ENCODE measurements around the gene CDKAL1.
"Not testable (repeated sequence)": the region's sequence is repeated elsewhere in the genome, so short reads cannot be mapped to it uniquely, and the experiment has no call there.

Gene CDKAL1

DNA sequence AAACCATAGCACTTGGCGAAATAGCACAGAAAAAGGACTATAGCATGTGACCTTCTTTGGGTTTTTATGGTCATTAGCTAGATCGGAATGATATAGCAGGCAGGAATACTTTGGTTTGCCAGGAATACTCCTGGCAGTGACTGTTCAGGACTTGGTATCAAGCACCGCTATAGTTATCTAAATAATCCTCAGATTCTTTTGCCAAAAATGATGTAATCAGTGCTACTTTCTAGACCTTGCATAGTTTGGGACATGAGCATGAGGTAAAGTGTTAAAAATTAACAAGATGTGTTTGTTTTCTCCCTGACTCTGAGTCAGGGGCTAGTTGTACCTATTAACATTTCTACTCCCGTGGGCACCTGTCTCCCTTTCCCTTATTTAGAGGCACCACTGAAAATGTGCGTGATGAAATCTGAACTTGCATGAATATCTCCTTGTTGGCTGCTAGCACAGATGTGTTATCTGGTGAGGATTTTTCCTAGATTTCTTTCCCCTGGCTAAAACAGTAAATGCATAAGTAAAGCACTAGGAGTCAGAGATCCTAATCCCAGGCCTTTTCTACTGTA lies 511.0 kb downstream of the CDKAL1 start:
- no peak for DNase-seq

DNA sequence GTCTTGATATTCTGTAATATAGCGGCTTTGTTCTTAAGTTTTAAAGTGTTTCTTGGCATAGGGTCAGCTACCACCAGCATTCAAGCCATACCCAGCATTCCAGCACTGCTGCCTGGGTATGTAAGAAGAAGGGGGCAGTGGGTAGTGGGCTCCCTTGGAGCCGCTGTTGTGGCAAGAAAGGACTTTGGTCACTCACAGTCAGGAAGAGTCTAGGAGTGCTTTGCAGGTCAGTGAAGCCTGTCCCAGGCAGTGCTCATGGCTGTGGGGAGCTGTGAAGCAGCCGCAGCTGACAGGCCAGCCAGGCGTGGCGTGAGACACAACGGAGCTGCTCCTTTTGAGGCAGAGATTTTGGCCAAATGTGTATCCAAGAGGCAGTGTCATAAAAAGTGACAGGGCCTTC lies 512.0 kb downstream of the CDKAL1 start:
- no peak for DNase-seq

- no peak for DNase-seq
Measured at GRCh38 chr6:21048047-21048446, 513.8 kb downstream of the CDKAL1 start.

DNA sequence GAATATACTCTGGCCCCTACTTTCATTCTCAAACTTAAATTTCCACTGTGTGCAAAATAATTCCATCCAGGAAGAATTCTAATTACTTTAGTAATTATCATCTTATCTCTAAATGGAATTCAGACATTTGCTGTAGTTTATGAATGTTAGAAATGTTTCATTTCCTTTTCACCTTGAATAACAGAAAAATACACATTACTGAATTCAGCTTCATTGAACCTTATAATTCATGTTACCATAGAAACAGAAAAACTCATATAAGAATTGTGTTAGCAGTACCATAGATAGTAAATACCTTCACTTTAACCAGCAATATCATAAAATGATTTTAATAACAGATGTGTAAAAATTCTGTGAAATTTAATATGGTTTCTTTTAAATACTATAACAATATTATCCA lies 514.9 kb downstream of the CDKAL1 start:
- DNase-seq: no peak

GRCh38 chr6:21049572-21049971 lies 515.3 kb downstream of the CDKAL1 start:
- no peak for DNase-seq

- no peak for DNase-seq
Measured at GRCh38 chr6:21050935-21051334, 516.7 kb downstream of the CDKAL1 start.

DNA sequence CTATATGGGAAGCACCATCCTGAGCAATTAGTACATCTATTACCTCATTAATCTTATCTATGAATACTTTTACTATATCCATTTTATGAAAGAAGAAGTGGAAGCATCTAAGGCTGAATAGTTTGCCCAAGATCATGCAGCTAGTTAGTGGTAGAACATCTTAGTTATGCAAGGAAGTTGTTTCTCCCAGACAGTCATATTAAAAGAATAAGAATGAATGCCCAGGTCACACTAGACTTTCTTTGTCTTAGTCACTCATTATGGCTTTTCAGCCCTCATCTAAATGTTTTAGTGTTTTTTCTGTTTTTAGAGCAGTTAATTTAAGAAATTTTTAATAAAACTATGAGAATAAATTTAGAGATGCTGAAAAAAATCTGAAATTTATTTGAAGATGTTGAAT lies 517.5 kb downstream of the CDKAL1 start:
- DNase-seq: no peak

- no peak for DNase-seq
Measured at GRCh38 chr6:21053612-21054011, 519.4 kb downstream of the CDKAL1 start.

- not testable (repeated sequence) for DNase-seq
Measured at GRCh38 chr6:21055480-21055879, 521.2 kb downstream of the CDKAL1 start.

- no peak for DNase-seq
Measured at GRCh38 chr6:21061892-21062291, 527.6 kb downstream of the CDKAL1 start.

DNA sequence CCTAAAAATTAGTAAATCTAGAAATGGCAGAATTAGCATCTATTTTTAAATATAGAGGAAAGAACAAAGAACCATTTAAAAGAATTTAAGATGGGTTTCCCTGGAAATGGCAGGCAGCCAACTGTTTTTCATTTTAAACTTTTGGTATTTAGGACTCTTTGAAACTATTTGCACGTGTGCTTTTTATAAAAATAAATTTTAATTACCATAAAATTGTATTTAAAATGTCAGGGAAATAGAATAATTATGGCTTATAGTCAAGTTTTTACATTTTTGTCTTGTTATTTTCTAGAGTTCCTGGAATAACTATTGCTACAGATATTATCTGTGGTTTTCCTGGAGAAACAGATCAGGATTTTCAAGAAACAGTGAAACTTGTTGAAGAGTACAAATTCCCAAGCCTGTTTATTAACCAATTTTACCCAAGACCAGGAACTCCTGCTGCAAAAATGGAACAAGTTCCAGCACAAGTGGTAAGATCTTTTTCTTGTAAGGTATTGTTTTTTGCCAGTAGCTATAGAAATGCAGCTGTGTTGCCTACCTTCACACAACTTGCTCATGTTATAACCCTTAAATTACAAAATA lies 530.6 kb downstream of the CDKAL1 start:
- no peak for DNase-seq

DNA sequence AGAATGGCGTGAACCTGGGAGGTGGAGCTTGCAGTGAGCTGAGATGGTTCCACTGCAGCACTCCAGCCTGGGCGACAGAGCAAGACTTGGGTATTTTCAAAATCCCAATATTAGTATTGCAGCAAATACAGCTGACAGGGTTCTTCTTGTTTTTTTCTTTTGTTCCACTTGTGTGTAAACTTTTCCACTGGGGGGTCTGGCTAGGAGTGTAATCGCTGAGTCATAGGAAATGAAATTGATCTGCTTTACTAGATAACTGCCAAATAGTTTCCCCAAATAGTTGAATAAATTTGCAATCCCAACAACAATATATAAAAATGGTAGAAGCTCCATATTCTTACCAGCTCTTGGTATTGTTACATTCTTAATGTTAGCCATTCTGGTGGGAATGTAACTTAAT lies 533.3 kb downstream of the CDKAL1 start:
- DNase-seq: no peak

GRCh38 chr6:21070620-21071019 lies 536.4 kb downstream of the CDKAL1 start:
- no peak for DNase-seq

DNA sequence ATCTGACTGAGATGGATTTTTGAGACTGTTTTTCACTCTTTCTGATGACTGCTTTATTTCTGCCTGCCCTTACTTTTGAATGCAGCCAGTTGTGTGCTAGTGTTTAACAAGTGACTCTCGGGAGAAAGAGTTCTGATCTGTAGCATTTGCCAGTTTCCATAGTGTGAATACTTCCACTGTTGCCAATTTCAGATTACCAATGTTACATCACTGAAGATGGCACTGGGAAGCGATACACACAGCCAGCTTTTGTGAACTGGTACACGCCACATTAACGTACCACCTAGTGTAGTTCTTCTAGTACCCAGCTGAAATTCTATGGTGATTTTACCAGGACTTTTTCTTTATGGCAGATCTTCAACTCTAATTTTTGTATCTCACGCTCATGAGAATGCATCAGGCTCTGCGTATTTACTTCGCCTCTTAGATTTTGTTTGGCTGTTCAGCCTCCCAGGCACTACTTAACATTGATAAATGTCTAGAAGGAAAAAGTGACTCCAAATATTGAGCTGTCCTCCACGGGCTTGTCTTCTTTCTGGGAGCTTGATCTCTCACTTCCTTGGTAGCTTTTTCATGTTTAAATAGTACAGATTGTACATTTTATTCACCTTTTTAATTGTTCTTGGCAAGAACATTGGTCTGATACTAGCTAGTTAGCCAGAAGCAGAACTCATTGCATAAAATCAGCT lies 537.7 kb downstream of the CDKAL1 start:
- no peak for DNase-seq

- no peak for DNase-seq
Measured at GRCh38 chr6:21073318-21073839, 539.1 kb downstream of the CDKAL1 start.

DNA sequence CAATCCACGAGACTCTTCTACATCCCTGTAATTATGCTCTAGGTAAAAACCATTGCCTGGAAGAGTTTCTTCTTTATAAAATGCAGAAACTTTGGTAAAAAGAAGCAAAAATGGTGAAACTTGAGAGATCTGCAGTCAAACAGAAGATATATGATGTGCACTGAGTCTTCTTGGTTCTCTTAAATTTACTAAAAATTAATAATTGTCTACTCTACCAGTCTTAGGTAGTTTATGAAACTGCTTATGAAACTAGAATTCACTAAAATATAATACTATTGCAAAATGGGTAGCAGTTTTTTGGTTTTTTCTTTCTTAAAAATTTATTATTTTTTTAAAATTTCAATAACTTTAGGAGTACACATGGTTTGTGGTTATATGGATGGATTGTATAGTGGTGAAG lies 540.2 kb downstream of the CDKAL1 start:
- no peak for DNase-seq

- DNase-seq: no peak
Measured at GRCh38 chr6:21075986-21076385, 541.7 kb downstream of the CDKAL1 start.

DNA sequence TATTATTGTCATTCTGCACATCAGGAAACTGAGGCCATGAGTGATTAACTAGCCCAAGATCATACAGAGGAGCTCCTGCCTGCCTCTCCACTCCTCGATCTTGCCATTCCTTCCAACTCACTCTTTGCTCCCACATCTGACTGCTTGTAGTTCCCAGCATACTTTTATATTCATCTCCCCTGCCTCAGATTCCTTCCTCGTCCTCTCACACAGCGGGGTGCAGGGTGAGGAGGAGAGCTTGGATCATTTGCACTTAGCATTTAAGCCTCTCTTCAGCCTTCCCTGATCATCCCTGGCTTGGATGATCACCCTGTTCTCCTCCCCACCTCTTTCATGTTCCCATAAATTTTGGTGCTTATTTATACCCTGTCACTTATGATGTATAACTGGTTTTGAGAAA lies 544.2 kb downstream of the CDKAL1 start:
- no peak for DNase-seq

DNA sequence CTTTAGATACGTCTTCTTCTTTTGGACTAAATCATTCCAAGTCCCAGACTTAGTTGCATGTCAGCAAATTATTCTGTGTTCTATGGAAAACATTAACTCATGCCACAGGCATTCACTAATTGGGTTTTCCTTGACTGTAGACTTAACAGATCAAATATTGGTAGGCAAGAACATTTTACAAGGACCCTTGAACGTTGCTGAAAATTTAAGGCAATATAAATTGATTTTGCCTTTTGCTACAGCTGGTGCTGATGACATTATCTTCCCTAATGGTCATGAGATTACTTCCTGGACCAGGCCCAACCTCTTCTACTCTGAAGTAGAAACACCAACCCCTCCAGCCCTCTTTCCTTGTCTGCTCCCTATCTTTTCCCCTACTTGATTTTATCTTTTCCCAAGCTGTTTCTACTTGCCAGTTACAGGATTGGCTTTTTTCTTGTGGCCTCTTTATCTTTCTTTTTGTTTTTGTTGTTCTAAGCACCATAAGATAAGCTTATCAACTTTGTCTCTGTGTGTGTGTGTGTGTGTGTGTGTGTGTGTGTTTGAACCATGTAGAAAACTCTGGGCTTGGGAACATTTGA lies 545.3 kb downstream of the CDKAL1 start:
- DNase-seq: no peak

- no peak for DNase-seq
Measured at GRCh38 chr6:21080221-21080620, 546.0 kb downstream of the CDKAL1 start.

GRCh38 chr6:21082091-21082490 lies 547.8 kb downstream of the CDKAL1 start:
- no peak for DNase-seq

DNA sequence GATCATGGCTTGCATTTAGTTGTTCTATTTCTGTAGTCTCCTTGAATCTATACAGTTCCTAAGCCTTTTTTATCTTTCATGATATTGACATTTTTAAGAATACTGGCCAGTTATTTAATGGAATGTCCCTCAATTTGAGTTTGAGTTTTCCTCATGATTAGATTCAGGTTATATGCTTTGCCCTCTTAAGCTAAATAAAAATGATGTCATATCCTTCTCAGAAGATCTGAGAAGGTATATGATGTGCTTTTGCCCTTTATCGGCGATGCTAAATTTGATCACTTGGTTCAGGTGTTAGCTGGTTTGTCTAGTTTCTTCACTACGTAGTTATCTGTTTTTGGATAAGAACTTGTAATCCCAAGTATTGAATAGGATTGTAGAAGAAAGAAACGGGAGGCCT lies 549.5 kb downstream of the CDKAL1 start:
- no peak for DNase-seq

GRCh38 chr6:21084656-21085055 lies 550.4 kb downstream of the CDKAL1 start:
- DNase-seq: no peak

GRCh38 chr6:21085211-21085610 lies 551.0 kb downstream of the CDKAL1 start:
- no peak for DNase-seq
